ENCODE data around the gene FLYWCH2.

FLYWCH2 gene

GRCh38 chr16:2854700-2855309, 28.2 kb upstream of the FLYWCH2 start:
- DNase-seq: no peak

- DNase-seq: no peak
Measured at GRCh38 chr16:2855536-2855935, 27.5 kb upstream of the FLYWCH2 start.

- DNase-seq: no peak
Measured at GRCh38 chr16:2856061-2856670, 26.8 kb upstream of the FLYWCH2 start.

GRCh38 chr16:2856686-2857450, 26.1 kb upstream of the FLYWCH2 start:
- DNase-seq: no peak

GRCh38 chr16:2857451-2858244, 25.4 kb upstream of the FLYWCH2 start, which contains the start of gene PRSS22:
PRSS22 (minus strand) TSS chr16:2858170; CDS start chr16:2858104, 66 bp downstream.
- DNase-seq: no peak

GRCh38 chr16:2858245-2859025, 24.6 kb upstream of the FLYWCH2 start:
- DNase-seq: peak; percentile 22

GRCh38 chr16:2859686-2860265, 23.2 kb upstream of the FLYWCH2 start:
- DNase-seq: no peak

GRCh38 chr16:2860826-2861567, 22.0 kb upstream of the FLYWCH2 start:
- no peak for DNase-seq

- no peak for DNase-seq
Measured at GRCh38 chr16:2865651-2866050, 17.4 kb upstream of the FLYWCH2 start.

GRCh38 chr16:2866431-2866830, 16.6 kb upstream of the FLYWCH2 start:
- DNase-seq: no peak

- no peak for DNase-seq
Measured at GRCh38 chr16:2867661-2867986, 15.4 kb upstream of the FLYWCH2 start.

GRCh38 chr16:2867987-2868789, 14.8 kb upstream of the FLYWCH2 start:
- DNase-seq: peak; percentile 72

GRCh38 chr16:2871926-2872325, 11.1 kb upstream of the FLYWCH2 start:
- DNase-seq: no peak

GRCh38 chr16:2874032-2874911, 8.7 kb upstream of the FLYWCH2 start:
- no peak for DNase-seq

- peak; percentile 43 for DNase-seq
Measured at GRCh38 chr16:2874912-2875362, 8.1 kb upstream of the FLYWCH2 start.

GRCh38 chr16:2879854-2880508, 3.0 kb upstream of the FLYWCH2 start:
- no peak for DNase-seq

- DNase-seq: no peak
Measured at GRCh38 chr16:2881783-2882649, 999 bp upstream of the FLYWCH2 start.

- DNase-seq: no peak
Measured at GRCh38 chr16:2883458-2883908, 468 bp downstream of the FLYWCH2 start.
